SK-N-SH (cell line): ENCODE measurements around the gene DSTN. TPM values are rescaled to one million over a fixed set of nuclear protein-coding genes. Genes with fewer than 3 reads are reported as not detected.

ENCODE experiments used
- CTCF ChIA-PET: fragments of 300-600, 350-600 bp; formaldehyde crosslinking; extraction: SDS; loops from one replicate; lab custom pipeline; 2021; lab: Yijun Ruan, JAX
- POLR2A ChIA-PET: fragments of 350-600 bp; sonication (Branson Sonifier 250); formaldehyde crosslinking; extraction: SDS; loops from one replicate; lab custom pipeline; 2020; ENCODE audit warnings: antibody characterized with exemption, inconsistent platforms; lab: Yijun Ruan, JAX
- DNase-seq: peaks from one replicate; pipeline ENCODE4 v3.0.0; 2012
- H2AFZ ChIP-seq: fragments of 200-600 bp; sonication (generic); 2 replicates; pipeline ENCODE4 v1.8.1; 2016; ENCODE audit warnings: antibody characterized with exemption, mild to moderate bottlenecking, low read depth
- H3F3A ChIP-seq: fragments of 200-600 bp; sonication (generic); replicated peaks from 2 replicates; pipeline ENCODE3; 2016; ENCODE audit warnings: antibody characterized with exemption, mild to moderate bottlenecking; ENCODE audit not compliant: insufficient read depth
- H3K27ac ChIP-seq, 2 experiments: fragments of 200-500 bp in 1 of 2; fragments of 200-600 bp in 1 of 2; sonication (Bioruptor generic) in 1 of 2; sonication (generic), shearing (Covaris generic) in 1 of 2; 2 replicates each; pipeline versions ENCODE4 v1.5.1 to v1.6.1; 2014 to 2016; ENCODE audit warnings: low read depth in 2 of 2, inconsistent platforms in 1 of 2, low read length in 1 of 2, mild to moderate bottlenecking in 1 of 2, mixed read lengths in 1 of 2
- H3K27me3 ChIP-seq: fragments of 200-600 bp; sonication (generic), shearing (Covaris generic); 2 replicates; pipeline ENCODE4 v1.6.1; 2016; ENCODE audit warnings: mixed run types; ENCODE audit not compliant: insufficient read depth
- H3K36me3 ChIP-seq, 2 experiments: fragments of 200-500 bp in 1 of 2; fragments of 200-600 bp in 1 of 2; sonication (Bioruptor generic) in 1 of 2; sonication (generic) in 1 of 2; replicated peaks in 1 of 2; 2 replicates each; pipeline versions ENCODE3 to v1.5.1; 2014 to 2016; ENCODE audit warnings: low read length in 1 of 2, mild to moderate bottlenecking in 1 of 2; ENCODE audit not compliant: insufficient read depth in 2 of 2, control insufficient read depth in 1 of 2
- H3K4me1 ChIP-seq, 2 experiments: fragments of 200-500 bp in 1 of 2; fragments of 200-600 bp in 1 of 2; sonication (Bioruptor generic) in 1 of 2; sonication (generic), shearing (Covaris generic) in 1 of 2; 2 replicates each; pipeline versions ENCODE4 v1.5.1 to v1.6.1; 2014 to 2016; ENCODE audit warnings: low read depth in 1 of 2, low read length in 1 of 2, mixed run types in 1 of 2; ENCODE audit not compliant: insufficient read depth in 2 of 2, control insufficient read depth in 1 of 2
- H3K4me2 ChIP-seq: fragments of 200-600 bp; sonication (generic), shearing (Covaris generic); 2 replicates; pipeline ENCODE4 v1.6.1; 2017; ENCODE audit warnings: mixed run types
- H3K4me3 ChIP-seq, 2 experiments: fragments of 200-500 bp in 1 of 2; fragments of 200-600 bp in 1 of 2; sonication (Bioruptor generic) in 1 of 2; sonication (generic), shearing (Covaris generic) in 1 of 2; 2 replicates each; pipeline versions ENCODE4 v1.5.1 to v1.8.1; 2014 to 2016; ENCODE audit warnings: low read depth in 2 of 2, inconsistent platforms in 1 of 2, low read length in 1 of 2, mild to moderate bottlenecking in 1 of 2, mixed read lengths in 1 of 2, moderate library complexity in 1 of 2
- H3K79me2 ChIP-seq: fragments of 200-600 bp; sonication (generic); 2 replicates; pipeline ENCODE4 v1.8.1; 2017; ENCODE audit warnings: mild to moderate bottlenecking; ENCODE audit not compliant: insufficient read depth
- H3K9ac ChIP-seq: fragments of 200-600 bp; sonication (generic); 2 replicates; pipeline ENCODE4 v1.6.1; 2017; ENCODE audit warnings: mixed run types
- H3K9me2 ChIP-seq: fragments of 200-600 bp; sonication (generic); 2 replicates; pipeline ENCODE4 v1.6.1; 2017; ENCODE audit warnings: mixed run types
- H3K9me3 ChIP-seq: fragments of 200-600 bp; sonication (generic); 2 replicates; pipeline ENCODE4 v1.6.1; 2017; ENCODE audit warnings: mixed run types, mild to moderate bottlenecking, moderate library complexity
- H4K20me1 ChIP-seq: fragments of 200-600 bp; sonication (generic); 2 replicates; pipeline ENCODE4 v1.6.1; 2017; ENCODE audit warnings: mild to moderate bottlenecking, mixed run types; ENCODE audit not compliant: insufficient read depth
- ELF1 ChIP-seq: IDR thresholded peaks from 2 replicates; pipeline ENCODE4 v1.4.0; 2012
- EP300 ChIP-seq, 2 experiments: IDR thresholded peaks; 2 replicates each; pipeline versions ENCODE4 v1.4.0 to v1.6.1; 2012; ENCODE audit warnings: borderline replicate concordance in 1 of 2, low read depth in 1 of 2, low read length in 1 of 2
- EZH2phosphoT487 ChIP-seq: fragments of 200-600 bp; sonication (generic); IDR thresholded peaks from 2 replicates; pipeline ENCODE4 v1.6.1; 2017; ENCODE audit warnings: low read depth, mixed run types, mild to moderate bottlenecking, antibody characterized with exemption, moderate library complexity, borderline replicate concordance
- FOSL2 ChIP-seq: IDR thresholded peaks from 2 replicates; pipeline ENCODE4 v1.4.0; 2012; ENCODE audit warnings: low read depth, mild to moderate bottlenecking, moderate library complexity, borderline replicate concordance
- FOXJ3 ChIP-seq: sonication (generic); formaldehyde crosslinking; IDR thresholded peaks from 2 replicates; pipeline ENCODE4 v1.5.1; 2020; ENCODE audit warnings: mild to moderate bottlenecking, missing genetic modification reagents
- FOXM1 ChIP-seq: IDR thresholded peaks from 2 replicates; pipeline ENCODE4 v1.4.0; 2012; ENCODE audit warnings: low read depth, mild to moderate bottlenecking
- IRF3 ChIP-seq: fragments of 150-350 bp; IDR thresholded peaks from 2 replicates; pipeline ENCODE4 v1.6.1; 2016; ENCODE audit warnings: mild to moderate bottlenecking, low read depth, low read length
- JUND ChIP-seq: IDR thresholded peaks from 2 replicates; pipeline ENCODE4 v1.4.0; 2012
- NRF1 ChIP-seq: IDR thresholded peaks from 2 replicates; pipeline ENCODE4 v1.6.1; 2012; ENCODE audit warnings: low read depth, mild to moderate bottlenecking, low read length
- POLR2AphosphoS5 ChIP-seq: IDR thresholded peaks from 2 replicates; pipeline ENCODE4 v1.6.1; 2012; ENCODE audit warnings: low read depth, low read length
- RAD21 ChIP-seq: IDR thresholded peaks from 2 replicates; pipeline ENCODE4 v1.6.1; 2012; ENCODE audit warnings: mild to moderate bottlenecking, low read length
- REST ChIP-seq: IDR thresholded peaks from 2 replicates; pipeline ENCODE4 v1.6.1; 2012; ENCODE audit warnings: mild to moderate bottlenecking, low read depth, low read length, moderate library complexity
- RFX5 ChIP-seq: IDR thresholded peaks from 2 replicates; pipeline ENCODE4 v1.6.1; 2012; ENCODE audit warnings: mild to moderate bottlenecking, improper control_type of control experiment, low read length
- RXRA ChIP-seq: IDR thresholded peaks from 2 replicates; pipeline ENCODE4 v1.4.0; 2012; ENCODE audit warnings: low read depth, mild to moderate bottlenecking, borderline replicate concordance
- SIN3A ChIP-seq: IDR thresholded peaks from 2 replicates; pipeline ENCODE4 v1.6.1; 2012; ENCODE audit warnings: low read depth, mild to moderate bottlenecking, low read length, moderate library complexity, borderline replicate concordance
- SMC3 ChIP-seq: IDR thresholded peaks from 2 replicates; pipeline ENCODE4 v1.6.1; 2012; ENCODE audit warnings: low read depth, low read length, improper control_type of control experiment
- TEAD4 ChIP-seq: IDR thresholded peaks from 2 replicates; pipeline ENCODE4 v1.4.0; 2012; ENCODE audit warnings: mild to moderate bottlenecking, borderline replicate concordance; ENCODE audit not compliant: insufficient read depth
- WGBS: methylation state at CpG from one replicate; pipeline ENCODE4 v1.1.6; 2017; ENCODE audit warnings: low lambda C conversion rate; 5-methylcytosine and 5-hydroxymethylcytosine counted together
- polyA plus RNA-seq, 3 experiments: library from polyadenylated mRNA; depleted of rRNA; stranded (reverse); fragments of >200 nt; gene quantifications; 2 replicates each; pipeline ENCODE4 v1.2.3, GENCODE V29; 2012
- TF ChIP-seq, protein P1 (sequence below): fragments of 200-600 bp; sonication (generic); IDR thresholded peaks from 2 replicates; pipeline ENCODE4 v1.6.1; 2017; ENCODE audit warnings: antibody characterized with exemption, mild to moderate bottlenecking, moderate library complexity
- TF ChIP-seq, protein P2 (sequence below): IDR thresholded peaks from 2 replicates; pipeline ENCODE4 v1.4.0; 2012; ENCODE audit warnings: low read depth, borderline replicate concordance
- TF ChIP-seq, protein P3 (sequence below): fragments of 150-350 bp; IDR thresholded peaks from 2 replicates; pipeline ENCODE4 v1.6.1; 2017; ENCODE audit warnings: antibody characterized with exemption, low read length, low read depth, borderline replicate concordance

The DSTN gene
- polyA plus RNA-seq, 1 of the 3 experiments (the other 2 are of a cell fraction), result 167 TPM

DNA sequence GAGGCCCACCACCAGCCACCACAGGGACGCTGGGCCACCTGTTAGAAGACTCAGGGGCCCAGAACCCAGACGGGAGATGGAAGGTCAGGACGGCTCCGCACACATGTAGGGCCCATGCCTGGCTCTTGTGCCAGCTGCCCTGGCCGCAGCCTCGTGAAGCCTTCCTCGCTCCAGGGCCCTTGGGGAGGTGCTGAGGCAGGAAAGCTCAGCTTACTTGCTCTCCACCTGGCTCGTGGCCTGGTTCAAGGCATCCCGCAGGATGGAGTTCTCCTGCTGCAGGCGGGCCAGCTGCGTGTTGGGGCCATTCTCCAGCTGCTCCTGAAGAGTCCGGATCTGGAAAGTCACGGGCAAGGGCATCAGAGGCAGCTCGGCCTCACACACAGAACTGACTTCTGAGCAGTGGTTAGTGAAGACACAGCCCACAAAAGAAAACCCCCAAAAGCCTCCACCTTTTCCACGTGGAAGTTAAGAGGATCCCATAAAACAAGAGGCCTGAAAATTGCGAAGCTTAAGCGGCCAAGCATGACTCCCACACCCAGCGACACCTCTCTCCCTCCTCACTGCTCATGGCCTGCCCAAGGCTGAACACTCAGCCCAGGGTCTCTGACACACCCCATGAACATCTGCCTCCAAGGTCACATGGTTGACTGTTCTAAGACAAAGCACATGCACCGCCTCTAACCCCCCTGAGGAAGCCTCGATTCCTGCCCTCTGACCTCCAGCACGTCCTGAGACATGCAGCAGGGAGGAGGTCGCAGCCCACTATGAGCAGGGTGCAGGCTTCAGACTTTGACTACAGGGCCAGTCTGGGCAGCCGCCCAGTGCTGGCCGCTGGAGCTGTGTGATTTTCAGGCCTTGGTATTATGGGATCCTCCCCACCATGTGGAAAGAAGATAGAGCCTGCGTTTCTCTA lies 65.7 kb downstream of the DSTN start:
- H2AFZ ChIP-seq, result no peak overlapping the region
- CTCF ChIA-PET, result interaction anchor here (0.6 to 4.2 kb wide), 13 partner anchors 10 to 361 kb away, joined by 3 to 23 read pairs (median 5); partner anchors contain the start of gene RRBP1
- H3K79me2 ChIP-seq, result peaks cover 6% of the 10 kb centered on the region; the same call in 1 of the 2 replicates
- H3K36me3 ChIP-seq, result peaks cover 8 to 61% of the 10 kb centered on the region in 2 experiments
- H3K27me3 ChIP-seq, result no peaks in the 10 kb centered on the region
- DNase-seq, result no peak
- no peak overlapping the region for H3K9ac ChIP-seq
- H3K4me3 ChIP-seq, result no peak overlapping the region
- POLR2A ChIA-PET, result interaction anchor here (2.3 kb wide), 1 partner anchor 66 kb away, joined by 8 read pairs; the partner anchor contains the start of gene DSTN
- H4K20me1 ChIP-seq, result peaks cover 31% of the 10 kb centered on the region; the same call in 1 of the 2 replicates
- H3K4me1 ChIP-seq, result peaks cover 0 to 20% of the 10 kb centered on the region in 2 experiments; a peak in 1 of 4 replicates
- no peak for TF ChIP-seq SMC3
- no peak for TF ChIP-seq JUND
- TF ChIP-seq FOXM1, result no peak
- no peak for TF ChIP-seq FOSL2
- no peak for TF ChIP-seq SIN3A
- TF ChIP-seq NRF1, result no peak
- no peak for TF ChIP-seq RAD21
- TF ChIP-seq, protein P1, sequence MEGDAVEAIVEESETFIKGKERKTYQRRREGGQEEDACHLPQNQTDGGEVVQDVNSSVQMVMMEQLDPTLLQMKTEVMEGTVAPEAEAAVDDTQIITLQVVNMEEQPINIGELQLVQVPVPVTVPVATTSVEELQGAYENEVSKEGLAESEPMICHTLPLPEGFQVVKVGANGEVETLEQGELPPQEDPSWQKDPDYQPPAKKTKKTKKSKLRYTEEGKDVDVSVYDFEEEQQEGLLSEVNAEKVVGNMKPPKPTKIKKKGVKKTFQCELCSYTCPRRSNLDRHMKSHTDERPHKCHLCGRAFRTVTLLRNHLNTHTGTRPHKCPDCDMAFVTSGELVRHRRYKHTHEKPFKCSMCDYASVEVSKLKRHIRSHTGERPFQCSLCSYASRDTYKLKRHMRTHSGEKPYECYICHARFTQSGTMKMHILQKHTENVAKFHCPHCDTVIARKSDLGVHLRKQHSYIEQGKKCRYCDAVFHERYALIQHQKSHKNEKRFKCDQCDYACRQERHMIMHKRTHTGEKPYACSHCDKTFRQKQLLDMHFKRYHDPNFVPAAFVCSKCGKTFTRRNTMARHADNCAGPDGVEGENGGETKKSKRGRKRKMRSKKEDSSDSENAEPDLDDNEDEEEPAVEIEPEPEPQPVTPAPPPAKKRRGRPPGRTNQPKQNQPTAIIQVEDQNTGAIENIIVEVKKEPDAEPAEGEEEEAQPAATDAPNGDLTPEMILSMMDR, result no peak
- no peak for TF ChIP-seq EZH2phosphoT487
- no peak for TF ChIP-seq FOXJ3
- TF ChIP-seq TEAD4, result no peak
- TF ChIP-seq, protein P2, sequence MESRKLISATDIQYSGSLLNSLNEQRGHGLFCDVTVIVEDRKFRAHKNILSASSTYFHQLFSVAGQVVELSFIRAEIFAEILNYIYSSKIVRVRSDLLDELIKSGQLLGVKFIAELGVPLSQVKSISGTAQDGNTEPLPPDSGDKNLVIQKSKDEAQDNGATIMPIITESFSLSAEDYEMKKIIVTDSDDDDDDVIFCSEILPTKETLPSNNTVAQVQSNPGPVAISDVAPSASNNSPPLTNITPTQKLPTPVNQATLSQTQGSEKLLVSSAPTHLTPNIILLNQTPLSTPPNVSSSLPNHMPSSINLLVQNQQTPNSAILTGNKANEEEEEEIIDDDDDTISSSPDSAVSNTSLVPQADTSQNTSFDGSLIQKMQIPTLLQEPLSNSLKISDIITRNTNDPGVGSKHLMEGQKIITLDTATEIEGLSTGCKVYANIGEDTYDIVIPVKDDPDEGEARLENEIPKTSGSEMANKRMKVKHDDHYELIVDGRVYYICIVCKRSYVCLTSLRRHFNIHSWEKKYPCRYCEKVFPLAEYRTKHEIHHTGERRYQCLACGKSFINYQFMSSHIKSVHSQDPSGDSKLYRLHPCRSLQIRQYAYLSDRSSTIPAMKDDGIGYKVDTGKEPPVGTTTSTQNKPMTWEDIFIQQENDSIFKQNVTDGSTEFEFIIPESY, result no peak
- TF ChIP-seq RFX5, result no peak
- no peak for TF ChIP-seq EP300 (IDR thresholded peaks at IDR 0.05; ENCODE audit: borderline replicate concordance in 1 of 2, low read depth in 1 of 2, low read length in 1 of 2)
- TF ChIP-seq RXRA, result no peak
- no peak for TF ChIP-seq IRF3
- TF ChIP-seq REST, result no peak
- TF ChIP-seq POLR2AphosphoS5, result no peak
- TF ChIP-seq, protein P3, sequence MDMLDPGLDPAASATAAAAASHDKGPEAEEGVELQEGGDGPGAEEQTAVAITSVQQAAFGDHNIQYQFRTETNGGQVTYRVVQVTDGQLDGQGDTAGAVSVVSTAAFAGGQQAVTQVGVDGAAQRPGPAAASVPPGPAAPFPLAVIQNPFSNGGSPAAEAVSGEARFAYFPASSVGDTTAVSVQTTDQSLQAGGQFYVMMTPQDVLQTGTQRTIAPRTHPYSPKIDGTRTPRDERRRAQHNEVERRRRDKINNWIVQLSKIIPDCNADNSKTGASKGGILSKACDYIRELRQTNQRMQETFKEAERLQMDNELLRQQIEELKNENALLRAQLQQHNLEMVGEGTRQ, result no peak
- no peak for TF ChIP-seq ELF1
- TF ChIP-seq, all 33 proteins: peak for 0
- Histone ChIP-seq H3K27ac (no peak overlapping the region), H3K9me2 (no peaks in the 10 kb centered on the region), H3K9me3 (no peaks in the 10 kb centered on the region), H3K4me2 (no peak overlapping the region), H3F3A (no peaks in the 10 kb centered on the region)
- 93% methylated on average over 14 of the region's 25 CpGs for WGBS
